Stomach (tissue), 4 donors: ENCODE results near the gene TNIP3.

Experiments
- EP300 ChIP-seq: sonication (generic); formaldehyde crosslinking; IDR thresholded peaks from one replicate; pipeline ENCODE4 v1.6.1; 2017; ENCODE audit warnings: antibody characterized with exemption
- POLR2A ChIP-seq, 4 donors: fragments of 450-650 bp; IDR thresholded peaks; one replicate each; pipeline ENCODE4 v1.6.1; 2016; ENCODE audit warnings: antibody characterized with exemption in 4 of 4, control low read depth in 2 of 4, mild to moderate bottlenecking in 1 of 4, moderate library complexity in 1 of 4
- POLR2AphosphoS5 ChIP-seq, 3 donors: sonication (generic); formaldehyde crosslinking; IDR thresholded peaks; one replicate each; pipeline ENCODE4 v1.6.1; 2016; ENCODE audit warnings: antibody characterized with exemption in 3 of 3
- TF ChIP-seq, protein P1 (sequence below), 7 experiments: fragments of 450-650 bp in 4 of 7; fragments of 200-600 bp in 3 of 7; sonication (generic) in 3 of 7; IDR thresholded peaks; one replicate each; pipeline ENCODE4 v1.5.1; 2016 to 2019; ENCODE audit warnings: antibody characterized with exemption in 7 of 7, control low read depth in 2 of 7, mild to moderate bottlenecking in 1 of 7

DNA sequence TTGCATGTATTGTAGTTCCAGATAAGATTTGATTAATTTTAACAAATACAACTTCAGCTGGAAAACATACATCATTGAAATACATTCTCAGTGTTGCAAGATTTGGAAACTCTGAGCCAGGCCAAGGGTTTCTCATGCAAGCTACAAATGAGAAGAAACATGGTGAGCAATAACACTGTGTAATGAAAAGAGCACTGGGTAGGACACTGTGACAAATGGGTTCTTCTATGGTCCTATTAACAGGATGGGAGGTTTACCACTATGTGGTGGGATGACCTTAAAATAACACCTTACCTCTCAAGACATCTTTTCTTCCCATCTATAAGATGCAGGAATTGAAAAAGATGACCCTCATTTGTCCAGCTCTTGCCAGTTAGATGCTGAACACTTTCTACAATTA is 72.2 kb downstream of the TNIP3 start:
- TF ChIP-seq, protein P1, sequence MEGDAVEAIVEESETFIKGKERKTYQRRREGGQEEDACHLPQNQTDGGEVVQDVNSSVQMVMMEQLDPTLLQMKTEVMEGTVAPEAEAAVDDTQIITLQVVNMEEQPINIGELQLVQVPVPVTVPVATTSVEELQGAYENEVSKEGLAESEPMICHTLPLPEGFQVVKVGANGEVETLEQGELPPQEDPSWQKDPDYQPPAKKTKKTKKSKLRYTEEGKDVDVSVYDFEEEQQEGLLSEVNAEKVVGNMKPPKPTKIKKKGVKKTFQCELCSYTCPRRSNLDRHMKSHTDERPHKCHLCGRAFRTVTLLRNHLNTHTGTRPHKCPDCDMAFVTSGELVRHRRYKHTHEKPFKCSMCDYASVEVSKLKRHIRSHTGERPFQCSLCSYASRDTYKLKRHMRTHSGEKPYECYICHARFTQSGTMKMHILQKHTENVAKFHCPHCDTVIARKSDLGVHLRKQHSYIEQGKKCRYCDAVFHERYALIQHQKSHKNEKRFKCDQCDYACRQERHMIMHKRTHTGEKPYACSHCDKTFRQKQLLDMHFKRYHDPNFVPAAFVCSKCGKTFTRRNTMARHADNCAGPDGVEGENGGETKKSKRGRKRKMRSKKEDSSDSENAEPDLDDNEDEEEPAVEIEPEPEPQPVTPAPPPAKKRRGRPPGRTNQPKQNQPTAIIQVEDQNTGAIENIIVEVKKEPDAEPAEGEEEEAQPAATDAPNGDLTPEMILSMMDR (IDR thresholded peaks at IDR 0.05), result no peak
- no peak for TF ChIP-seq POLR2AphosphoS5 (IDR thresholded peaks at IDR 0.05)
- no peak for TF ChIP-seq POLR2A (IDR thresholded peaks at IDR 0.05)
- no peak for TF ChIP-seq EP300
